CD14-positive monocyte (primary cell): Measurements from ENCODE around the gene TULP1. TPM values are rescaled to one million over a fixed set of nuclear protein-coding genes. Genes with fewer than 3 reads are reported as not detected.

ENCODE experiments used
- DNase-seq, 3 donors: peaks; one replicate each; pipeline ENCODE4 v3.0.0-alpha.2; 2011 to 2022
- H2AFZ ChIP-seq: 2 replicates; pipeline ENCODE4 v1.6.0; 2012; ENCODE audit warnings: mild to moderate bottlenecking, low read depth, low read length, inconsistent platforms; ENCODE audit not compliant: insufficient read depth, poor library complexity, severe bottlenecking
- H3K27ac ChIP-seq, 2 donors: 1 replicate in 1 of 2; 2 replicates in 1 of 2; pipeline ENCODE4 v1.5.1; 2012 to 2013; ENCODE audit warnings: low read length in 2 of 2, control low read depth in 1 of 2, inconsistent platforms in 1 of 2, low read depth in 1 of 2, mild to moderate bottlenecking in 1 of 2
- H3K27me3 ChIP-seq, 2 donors: one replicate each; pipeline versions ENCODE4 v1.6.0 to v1.6.1; 2011 to 2013; ENCODE audit warnings: low read length in 2 of 2; ENCODE audit not compliant: control insufficient read depth in 2 of 2, insufficient read depth in 2 of 2
- H3K36me3 ChIP-seq, 2 donors: replicated peaks in 1 of 2; 1 replicate in 1 of 2; 2 replicates in 1 of 2; pipeline versions ENCODE4 v1.5.1 to v1.6.1; 2012 to 2013; ENCODE audit warnings: low read length in 2 of 2, control low read depth in 1 of 2, inconsistent platforms in 1 of 2, mild to moderate bottlenecking in 1 of 2; ENCODE audit not compliant: insufficient read depth in 2 of 2, control insufficient read depth in 1 of 2
- H3K4me1 ChIP-seq, 2 donors: 1 replicate in 1 of 2; 2 replicates in 1 of 2; pipeline versions ENCODE4 v1.5.1 to v1.6.1; 2012 to 2013; ENCODE audit warnings: low read length in 2 of 2, control low read depth in 1 of 2, inconsistent platforms in 1 of 2, mild to moderate bottlenecking in 1 of 2, moderate library complexity in 1 of 2; ENCODE audit not compliant: insufficient read depth in 2 of 2, control insufficient read depth in 1 of 2
- H3K4me2 ChIP-seq: replicated peaks from 2 replicates; pipeline ENCODE3; 2012; ENCODE audit warnings: low read length, moderate library complexity, mild to moderate bottlenecking; ENCODE audit not compliant: poor library complexity, severe bottlenecking; ENCODE audit errors: extremely low read depth
- H3K4me3 ChIP-seq, 3 experiments: fragments of 200-600 bp in 1 of 3; sonication (generic) in 1 of 3; replicated peaks in 1 of 3; 1 replicate in 2 of 3; 2 replicates in 1 of 3; pipeline ENCODE4 v1.5.1; 2011 to 2013; ENCODE audit warnings: low read length in 3 of 3, mild to moderate bottlenecking in 3 of 3, control low read depth in 2 of 3, low read depth in 2 of 3, inconsistent platforms in 1 of 3, moderate library complexity in 1 of 3
- H3K79me2 ChIP-seq: 2 replicates; pipeline ENCODE4 v1.6.0; 2012; ENCODE audit warnings: mild to moderate bottlenecking, control low read depth, inconsistent platforms, low read length, moderate library complexity; ENCODE audit not compliant: insufficient read depth
- H3K9ac ChIP-seq: 2 replicates; pipeline ENCODE4 v1.6.0; 2017; ENCODE audit warnings: low read length, mild to moderate bottlenecking; ENCODE audit not compliant: insufficient read depth, poor library complexity, severe bottlenecking
- H3K9me3 ChIP-seq, 2 donors: replicated peaks in 1 of 2; 1 replicate in 1 of 2; 2 replicates in 1 of 2; pipeline versions ENCODE4 v1.5.1 to v1.6.1; 2012 to 2013; ENCODE audit warnings: low read length in 2 of 2, control low read depth in 1 of 2; ENCODE audit not compliant: control insufficient read depth in 1 of 2, insufficient read depth in 1 of 2
- H4K20me1 ChIP-seq: 2 replicates; pipeline ENCODE4 v1.6.0; 2012; ENCODE audit warnings: mild to moderate bottlenecking, low read length, control low read depth, moderate library complexity; ENCODE audit not compliant: insufficient read depth
- H3K27ac Mint-ChIP-seq, 7 donors: one replicate each; pipeline ENCODE4 v1.8.0; 2020; ENCODE audit warnings: mild to moderate bottlenecking in 7 of 7, mixed read lengths in 7 of 7, moderate library complexity in 6 of 7, inconsistent platforms in 2 of 7
- H3K27me3 Mint-ChIP-seq, 3 donors: one replicate each; pipeline ENCODE4 v1.8.0; 2021 to 2022; ENCODE audit warnings: low read depth in 3 of 3, mild to moderate bottlenecking in 3 of 3, mixed read lengths in 3 of 3, moderate library complexity in 3 of 3, inconsistent platforms in 1 of 3
- H3K36me3 Mint-ChIP-seq, 2 donors: one replicate each; pipeline ENCODE4 v1.8.0; 2020; ENCODE audit warnings: mixed read lengths in 2 of 2, inconsistent platforms in 1 of 2, mild to moderate bottlenecking in 1 of 2
- H3K4me1 Mint-ChIP-seq: one replicate; pipeline ENCODE4 v1.8.0; 2020; ENCODE audit warnings: mild to moderate bottlenecking, mixed read lengths
- H3K4me3 Mint-ChIP-seq, 2 donors: one replicate each; pipeline ENCODE4 v1.8.0; 2020; ENCODE audit warnings: mild to moderate bottlenecking in 2 of 2, mixed read lengths in 2 of 2, moderate library complexity in 1 of 2
- H3K9me3 Mint-ChIP-seq, 7 donors: one replicate each; pipeline ENCODE4 v1.8.0; 2020 to 2022; ENCODE audit warnings: mixed read lengths in 7 of 7, mild to moderate bottlenecking in 6 of 7, moderate library complexity in 6 of 7, inconsistent platforms in 2 of 7
- CTCF ChIP-seq: fragments of 200-600 bp; IDR thresholded peaks from one replicate; pipeline ENCODE4 v1.8.0; 2022; ENCODE audit warnings: antibody characterized with exemption, mild to moderate bottlenecking
- WGBS: methylation state at CpG from one replicate; pipeline ENCODE4 v1.1.5; 2013; ENCODE audit warnings: missing lambda C conversion rate; ENCODE audit not compliant: insufficient coverage; 5-methylcytosine and 5-hydroxymethylcytosine counted together
- intact Hi-C, 2 donors: fragments of 100-400 bp; cut with micrococcal nuclease; formaldehyde crosslinking; loops; one replicate each; pipeline versions ENCODE4 v1.15.0 to v1.15.1; 2023
- polyA plus RNA-seq, 3 donors: library from polyadenylated mRNA; depleted of rRNA in 1 of 3; unstranded in 2 of 3; stranded (reverse) in 1 of 3; fragments of 300-500 nt in 2 of 3; fragments of >200 nt in 1 of 3; fragmentation: Illumina TruSeq in 2 of 3; gene quantifications; 1 replicate in 2 of 3; 2 replicates in 1 of 3; pipeline ENCODE4 v1.2.3, GENCODE V29; 2012 to 2021

The TULP1 gene
- polyA plus RNA-seq, 3 donors = not detected

DNA sequence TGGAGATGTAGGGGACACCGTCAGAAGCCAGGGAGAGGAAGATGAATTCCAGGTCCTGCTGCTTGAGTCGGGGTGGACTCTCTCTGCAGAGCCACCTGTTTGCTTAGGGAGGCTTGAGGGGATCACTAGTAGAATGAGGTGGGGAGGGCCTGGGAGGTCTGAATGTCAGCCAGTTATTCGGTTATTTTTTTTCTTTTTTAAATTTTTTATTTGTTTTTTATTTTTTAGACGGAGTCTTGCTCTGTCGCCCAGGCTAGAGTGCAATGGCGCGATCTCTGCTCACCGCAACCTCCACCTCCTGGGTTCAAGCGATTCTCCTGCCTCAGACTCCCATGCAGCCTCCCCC is 24.2 kb downstream of the TULP1 start:
- no peak overlapping the region for H3K27ac Mint-ChIP-seq
- no peak for DNase-seq
- intact Hi-C loops = no loop called here

GRCh38 chr6:35487658-35488516 is 24.8 kb downstream of the TULP1 start:
- Histone ChIP-seq H3K9ac (no peak overlapping the region), H3K4me1 (peaks cover 15% of the 10 kb centered on the region in 2 donors), H3K4me3 (no peak overlapping the region), H3K27ac (no peak overlapping the region), H4K20me1 (no peaks in the 10 kb centered on the region), H3K36me3 (no peaks in the 10 kb centered on the region), H3K9me3 (no peaks in the 10 kb centered on the region), H3K79me2 (no peaks in the 10 kb centered on the region), H2AFZ (no peak overlapping the region), H3K4me2 (no peak overlapping the region), H3K27me3 (peaks cover 0 to 33% of the 10 kb centered on the region in 2 donors)
- intact Hi-C loops = no loop called here
- peaks cover 19% of the 10 kb centered on the region for H3K4me1 Mint-ChIP-seq
- DNase-seq = peak; percentile 23 to 59 (median 47)
- H3K27ac Mint-ChIP-seq = peak overlapping the region in 1 of 7 donors; percentile 6
- peak overlapping the region in 1 of 2 donors; percentile 69 for H3K4me3 Mint-ChIP-seq
- no peaks in the 10 kb centered on the region for H3K36me3 Mint-ChIP-seq
- peaks cover 34 to 43% (median 34%) of the 10 kb centered on the region in 3 donors for H3K27me3 Mint-ChIP-seq
- peaks cover 0 to 2% (median 0%) of the 10 kb centered on the region in 7 donors for H3K9me3 Mint-ChIP-seq
- TF ChIP-seq CTCF = no peak
- WGBS = 0% methylated on average over 3 of the region's 9 CpGs

More for the DNA sequence above, 24.2 kb downstream of the TULP1 start:
- H3K27me3 ChIP-seq = peaks cover 0 to 39% of the 10 kb centered on the region in 2 donors
- no peaks in the 10 kb centered on the region for H3K79me2 ChIP-seq
- no peak overlapping the region for H2AFZ ChIP-seq
- H3K4me3 ChIP-seq = no peak overlapping the region
- Mint-ChIP-seq H3K9me3 (peaks cover 0 to 3% (median 0%) of the 10 kb centered on the region in 7 donors), H3K4me1 (peaks cover 23% of the 10 kb centered on the region), H3K4me3 (no peak overlapping the region), H3K27me3 (peaks cover 40 to 47% (median 40%) of the 10 kb centered on the region in 3 donors), H3K36me3 (no peaks in the 10 kb centered on the region)
- no peaks in the 10 kb centered on the region for H3K36me3 ChIP-seq
- no peak overlapping the region for H3K4me2 ChIP-seq
- no peak for TF ChIP-seq CTCF
- H3K9me3 ChIP-seq = no peaks in the 10 kb centered on the region
- H3K27ac ChIP-seq = no peak overlapping the region
- H3K9ac ChIP-seq = no peak overlapping the region
- H3K4me1 ChIP-seq = peaks cover 20% of the 10 kb centered on the region in 2 donors
- 52% methylated on average over 2 of the region's 9 CpGs for WGBS
- no peaks in the 10 kb centered on the region for H4K20me1 ChIP-seq
